ENCODE results near the gene RGS3. TPM values are rescaled to one million over a fixed set of nuclear protein-coding genes. Genes with fewer than 3 reads are reported as not detected.

Gene RGS3
- total RNA-seq: 15.3 TPM

GRCh38 chr9:113463418-113464285 lies at the start of gene RGS3:
Gene RGS3 (plus strand): TSS chr9:113463727. CDS start chr9:113463803, 76 bp downstream.

Other genes starting within 250 kb of the RGS3 start
- 31.9 TPM for gene FKBP15, start 242.4 kb upstream of the RGS3 start, total RNA-seq
- 10.6 TPM for gene SLC31A1, start 242.2 kb upstream of the RGS3 start, total RNA-seq
- 11.3 TPM for gene CDC26, start 188.2 kb upstream of the RGS3 start, total RNA-seq
- gene PRPF4, start 188.1 kb upstream of the RGS3 start, total RNA-seq: 26.0 TPM
- gene RNF183, start 160.4 kb upstream of the RGS3 start, total RNA-seq: not detected
- gene WDR31, start 123.5 kb upstream of the RGS3 start, total RNA-seq: 2.8 TPM
- gene BSPRY, start 114.2 kb upstream of the RGS3 start, total RNA-seq: not detected
- gene HDHD3, start 86.7 kb upstream of the RGS3 start, total RNA-seq: 10.0 TPM
- 23.8 TPM for gene ALAD, start 62.4 kb upstream of the RGS3 start, total RNA-seq
- gene POLE3, start 53.1 kb upstream of the RGS3 start, total RNA-seq: 31.3 TPM
- 0.94 TPM for gene C9orf43, start 53.0 kb upstream of the RGS3 start, total RNA-seq

All from parietal lobe (tissue), 1 donor.